Measurements from ENCODE around the gene RPL5. TPM values are rescaled to one million over a fixed set of nuclear protein-coding genes. Genes with fewer than 3 reads are reported as not detected.

RPL5 gene
- polyA plus RNA-seq, 1 experiment: 2,752 TPM

DNA sequence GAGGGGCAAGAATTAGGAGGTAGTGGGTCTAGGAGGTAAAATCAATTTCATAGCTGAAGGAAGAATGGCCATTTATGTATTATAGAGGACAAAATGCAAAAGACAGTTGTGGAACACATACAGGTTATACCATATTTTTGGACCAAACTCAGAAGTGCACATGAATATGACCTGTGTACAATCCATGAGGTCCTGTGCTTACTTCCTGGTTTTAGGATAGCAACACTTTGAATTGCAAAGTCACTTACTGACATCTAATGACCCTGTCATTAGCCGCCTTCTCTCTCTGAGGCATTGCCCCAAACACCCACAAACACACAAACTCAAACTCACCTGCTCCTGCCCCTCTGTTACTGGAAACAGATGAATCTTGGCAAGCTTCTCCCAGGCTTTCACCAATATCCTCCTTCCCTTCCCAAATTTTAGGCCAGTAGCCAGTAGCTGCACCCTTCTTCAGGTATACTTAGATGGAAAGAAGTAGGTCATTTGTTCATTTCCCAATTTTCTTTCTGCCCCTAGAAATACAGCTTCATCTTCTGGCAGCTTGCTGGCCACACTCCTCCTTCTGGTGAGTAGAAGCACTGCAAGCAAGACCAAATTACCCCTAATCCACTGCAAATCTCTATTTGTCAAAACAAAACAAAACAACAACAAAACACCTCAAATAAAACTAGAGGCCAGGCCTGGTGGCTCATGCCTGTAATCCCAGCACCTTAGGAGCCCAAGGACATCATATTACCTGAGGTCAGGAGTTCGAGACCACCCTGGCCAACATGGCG is 13.7 kb upstream of the RPL5 start:
- no peaks in the 10 kb centered on the region for H3K9me3 ChIP-seq (ENCODE audit: control insufficient read depth, insufficient read depth, low read length)
- ChIA-PET CTCF (interaction anchor here (0.6 to 6.6 kb wide), 13 partner anchors 10 to 508 kb away, joined by 3 to 57 read pairs (median 4); partner anchors contain the start of gene RPL5), POLR2A (interaction anchor here (1.2 to 2.0 kb wide), 2 partner anchors 14 to 33 kb away, joined by 3 to 8 read pairs; partner anchors contain the start of genes EVI5 and RPL5)
- no peak overlapping the region for H3K4me3 ChIP-seq (ENCODE audit: low read depth, low read length)
- TF ChIP-seq, protein P1, sequence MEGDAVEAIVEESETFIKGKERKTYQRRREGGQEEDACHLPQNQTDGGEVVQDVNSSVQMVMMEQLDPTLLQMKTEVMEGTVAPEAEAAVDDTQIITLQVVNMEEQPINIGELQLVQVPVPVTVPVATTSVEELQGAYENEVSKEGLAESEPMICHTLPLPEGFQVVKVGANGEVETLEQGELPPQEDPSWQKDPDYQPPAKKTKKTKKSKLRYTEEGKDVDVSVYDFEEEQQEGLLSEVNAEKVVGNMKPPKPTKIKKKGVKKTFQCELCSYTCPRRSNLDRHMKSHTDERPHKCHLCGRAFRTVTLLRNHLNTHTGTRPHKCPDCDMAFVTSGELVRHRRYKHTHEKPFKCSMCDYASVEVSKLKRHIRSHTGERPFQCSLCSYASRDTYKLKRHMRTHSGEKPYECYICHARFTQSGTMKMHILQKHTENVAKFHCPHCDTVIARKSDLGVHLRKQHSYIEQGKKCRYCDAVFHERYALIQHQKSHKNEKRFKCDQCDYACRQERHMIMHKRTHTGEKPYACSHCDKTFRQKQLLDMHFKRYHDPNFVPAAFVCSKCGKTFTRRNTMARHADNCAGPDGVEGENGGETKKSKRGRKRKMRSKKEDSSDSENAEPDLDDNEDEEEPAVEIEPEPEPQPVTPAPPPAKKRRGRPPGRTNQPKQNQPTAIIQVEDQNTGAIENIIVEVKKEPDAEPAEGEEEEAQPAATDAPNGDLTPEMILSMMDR (IDR thresholded peaks at IDR 0.05; ENCODE audit: low read depth, low read length): peak; percentile 74
- no peak overlapping the region for H3K27ac ChIP-seq (ENCODE audit: low read depth, low read length)
- H3K27me3 ChIP-seq (ENCODE audit: control insufficient read depth, insufficient read depth, low read length): no peaks in the 10 kb centered on the region
- no peak for DNase-seq (ENCODE audit: low read depth, low spot score)

DNA sequence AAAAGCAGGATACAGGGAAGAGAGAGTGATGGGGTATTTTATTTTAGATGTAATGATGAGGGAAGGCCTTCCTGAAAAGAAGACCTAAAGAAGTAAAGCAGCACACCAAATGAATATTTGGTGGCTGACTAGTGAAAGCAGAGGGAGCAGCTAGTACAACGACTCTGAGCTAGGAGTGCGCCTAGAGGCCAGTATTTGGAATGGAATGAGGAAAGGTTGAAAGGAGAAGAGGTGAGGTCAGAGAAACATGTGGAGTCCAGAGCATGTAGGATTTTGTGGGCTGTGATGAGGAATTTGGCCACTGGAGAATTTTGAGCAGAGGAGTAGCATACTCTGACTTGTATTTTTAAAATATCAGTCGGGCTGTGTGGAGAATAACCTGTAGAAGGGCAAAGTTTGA is 11.8 kb upstream of the RPL5 start:
- TF ChIP-seq, protein P1 (IDR thresholded peaks at IDR 0.05; ENCODE audit: low read depth, low read length): peak; percentile 13; the same call in 1 of the 2 replicates
- Histone ChIP-seq H3K4me3 (ENCODE audit: low read depth, low read length) (no peak overlapping the region), H3K27me3 (ENCODE audit: control insufficient read depth, insufficient read depth, low read length) (no peaks in the 10 kb centered on the region), H3K27ac (ENCODE audit: low read depth, low read length) (no peak overlapping the region), H3K9me3 (ENCODE audit: control insufficient read depth, insufficient read depth, low read length) (no peaks in the 10 kb centered on the region)
- no peak for DNase-seq (ENCODE audit: low read depth, low spot score)
- ChIA-PET CTCF (interaction anchor here (3.0 to 6.6 kb wide), 2 partner anchors 12 to 72 kb away, joined by 12 to 57 read pairs; partner anchors contain the start of gene RPL5), POLR2A (no interaction called here)

DNA sequence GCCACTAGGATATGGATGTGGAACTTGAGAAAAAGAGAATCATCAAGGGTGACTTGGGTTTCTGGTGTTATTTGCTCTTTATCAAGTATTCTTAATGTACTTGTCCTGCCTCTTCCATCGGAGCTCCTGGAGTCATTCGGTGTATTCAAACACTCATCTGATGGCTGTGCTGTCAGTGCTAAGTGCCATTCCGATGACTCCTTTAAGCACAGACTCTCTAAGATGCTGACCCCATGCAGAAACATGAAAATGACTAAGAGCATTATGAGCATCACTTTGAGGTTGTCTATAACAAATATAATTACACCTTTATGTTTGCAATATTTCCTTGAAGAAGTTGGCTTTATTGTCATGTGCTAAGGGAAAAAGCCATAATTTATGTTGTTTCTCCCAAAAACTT is 11.3 kb upstream of the RPL5 start:
- no peak for DNase-seq (ENCODE audit: low read depth, low spot score)
- Histone ChIP-seq H3K9me3 (ENCODE audit: control insufficient read depth, insufficient read depth, low read length) (no peaks in the 10 kb centered on the region), H3K4me3 (ENCODE audit: low read depth, low read length) (no peak overlapping the region), H3K27ac (ENCODE audit: low read depth, low read length) (no peak overlapping the region), H3K27me3 (ENCODE audit: control insufficient read depth, insufficient read depth, low read length) (no peaks in the 10 kb centered on the region)
- ChIA-PET CTCF (interaction anchor here (3.0 to 6.6 kb wide), 2 partner anchors 12 to 72 kb away, joined by 12 to 57 read pairs; partner anchors contain the start of gene RPL5), POLR2A (no interaction called here)
- TF ChIP-seq, protein P1 (IDR thresholded peaks at IDR 0.05; ENCODE audit: low read depth, low read length): no peak

DNA sequence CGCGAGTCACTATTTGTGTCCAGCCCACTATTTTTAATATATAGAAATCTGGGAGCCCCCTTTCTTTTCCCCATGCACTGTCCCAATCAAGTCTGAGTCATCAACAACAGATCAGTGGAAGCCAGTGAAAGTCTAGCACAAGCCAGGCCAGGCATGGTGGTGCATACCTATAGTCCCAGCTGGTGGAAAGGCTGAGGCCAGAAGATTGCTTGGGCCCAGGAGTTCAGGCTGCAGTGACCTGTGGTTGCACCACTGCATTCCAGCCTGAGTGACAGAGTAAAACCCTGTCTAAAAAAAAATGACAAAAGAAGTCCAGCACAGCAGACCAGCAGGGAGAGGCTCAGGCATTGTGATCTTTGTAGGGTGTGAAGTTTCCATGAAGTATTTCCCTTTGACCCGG is 9.0 kb upstream of the RPL5 start:
- POLR2A ChIA-PET: no interaction called here
- DNase-seq (ENCODE audit: low read depth, low spot score): peak; percentile 32
- Histone ChIP-seq H3K27me3 (ENCODE audit: control insufficient read depth, insufficient read depth, low read length) (no peaks in the 10 kb centered on the region), H3K9me3 (ENCODE audit: control insufficient read depth, insufficient read depth, low read length) (no peaks in the 10 kb centered on the region), H3K4me3 (ENCODE audit: low read depth, low read length) (no peak overlapping the region), H3K27ac (ENCODE audit: low read depth, low read length) (no peak overlapping the region)
- CTCF ChIA-PET: no interaction called here
- TF ChIP-seq, protein P1 (IDR thresholded peaks at IDR 0.05; ENCODE audit: low read depth, low read length): no peak

DNA sequence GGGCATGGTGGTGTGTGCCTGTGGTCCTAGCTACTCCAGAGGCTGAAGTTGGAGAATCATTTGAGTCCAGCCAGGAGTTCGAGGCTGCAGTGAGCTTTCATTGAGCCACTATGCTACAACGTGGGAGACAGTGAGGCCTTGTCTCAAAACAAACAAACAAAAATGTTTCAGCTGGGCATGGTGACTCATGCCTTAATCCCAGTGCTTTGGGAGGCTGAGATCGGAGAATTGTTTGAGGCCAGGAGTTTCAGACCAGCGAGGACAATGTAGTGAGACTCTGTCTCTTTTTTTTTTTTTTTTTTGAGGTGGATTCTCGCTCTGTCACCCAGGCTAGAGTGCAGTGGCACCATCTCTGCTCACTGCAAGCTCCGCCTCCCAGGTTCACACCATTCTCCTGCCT is 5.0 kb upstream of the RPL5 start:
- Histone ChIP-seq H3K27me3 (ENCODE audit: control insufficient read depth, insufficient read depth, low read length) (no peaks in the 10 kb centered on the region), H3K9me3 (ENCODE audit: control insufficient read depth, insufficient read depth, low read length) (no peaks in the 10 kb centered on the region; the same call in 1 of the 2 replicates), H3K27ac (ENCODE audit: low read depth, low read length) (no peak overlapping the region), H3K4me3 (ENCODE audit: low read depth, low read length) (no peak overlapping the region)
- POLR2A ChIA-PET: no interaction called here
- no peak for DNase-seq (ENCODE audit: low read depth, low spot score)
- TF ChIP-seq, protein P1 (IDR thresholded peaks at IDR 0.05; ENCODE audit: low read depth, low read length): no peak
- CTCF ChIA-PET: no interaction called here

All from AG04450 (cell line).